ENCODE results near the gene SELE.
"Not testable (repeated sequence)": the region's sequence is repeated elsewhere in the genome, so short reads cannot be mapped to it uniquely, and the experiment has no call there.

Gene SELE

GRCh38 chr1:169683661-169684060 lies 50.2 kb downstream of the SELE start:
- no peak for DNase-seq (ENCODE audit: low read depth in 2 of 2, low spot score in 1 of 2)

DNA sequence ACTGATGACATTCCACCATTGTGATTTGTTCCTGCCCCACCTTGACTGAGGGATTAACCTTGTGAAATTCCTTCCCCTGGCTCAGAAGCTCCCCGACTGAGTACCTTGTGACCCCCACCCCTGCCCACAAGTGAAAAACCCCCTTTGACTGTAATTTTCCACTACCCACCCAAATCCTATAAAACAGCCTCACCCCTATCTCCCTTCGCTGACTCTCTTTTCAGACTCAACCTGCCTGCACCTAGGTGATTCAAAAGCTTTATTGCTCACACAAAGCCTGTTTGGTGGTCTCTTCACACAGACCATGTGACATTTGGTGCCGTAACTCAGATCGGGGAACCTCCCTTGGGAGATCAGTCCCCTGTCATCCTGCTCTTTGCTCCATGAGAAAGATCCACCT lies 50.7 kb downstream of the SELE start:
- not testable (repeated sequence) for DNase-seq (ENCODE audit: low read depth in 2 of 2, low spot score in 1 of 2)

DNA sequence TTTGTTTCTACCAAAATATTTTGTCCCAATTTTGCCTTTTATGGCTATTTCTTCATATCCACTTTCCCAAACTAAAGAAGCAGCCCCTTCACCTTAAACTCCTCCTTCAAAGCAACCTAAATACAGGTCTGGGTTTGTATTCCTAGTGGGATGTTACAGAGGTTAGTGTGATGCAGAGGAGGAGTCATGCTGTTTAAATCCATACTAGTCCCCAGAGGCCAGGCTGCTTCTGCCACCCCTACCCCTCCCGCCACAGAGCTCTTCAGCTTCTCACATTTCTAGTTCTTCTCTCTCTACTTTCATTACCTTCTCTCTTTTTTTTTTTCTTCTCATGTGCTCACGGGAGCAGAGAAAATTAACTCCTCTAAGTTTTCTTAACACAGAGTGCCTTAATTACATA lies 51.8 kb downstream of the SELE start:
- no peak for DNase-seq (ENCODE audit: low read depth in 2 of 2, low spot score in 1 of 2)

DNA sequence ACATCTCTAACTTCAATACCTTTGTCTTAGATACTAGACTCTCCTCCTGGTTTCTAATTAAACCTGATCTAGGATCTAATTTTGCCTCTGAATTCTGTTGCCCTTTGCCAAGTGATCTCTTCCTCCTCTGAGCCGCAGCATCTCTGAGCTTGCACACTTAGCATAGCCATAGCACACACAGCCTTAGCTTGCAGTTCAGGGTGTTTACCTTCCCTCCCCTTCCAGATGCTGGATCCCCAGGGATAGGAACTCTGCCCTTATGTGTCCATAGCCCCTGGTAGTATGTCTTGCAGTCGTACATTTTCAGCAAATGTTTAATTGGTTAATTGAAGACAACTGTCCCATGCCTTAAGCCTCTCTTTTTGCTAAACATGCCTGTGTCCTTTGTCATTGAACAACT lies 52.7 kb downstream of the SELE start:
- DNase-seq (ENCODE audit: low read depth in 2 of 2, low spot score in 1 of 2), result no peak

- DNase-seq (ENCODE audit: low read depth in 2 of 2, low spot score in 1 of 2), result no peak
Measured at GRCh38 chr1:169680377-169681019, 53.4 kb downstream of the SELE start.

DNA sequence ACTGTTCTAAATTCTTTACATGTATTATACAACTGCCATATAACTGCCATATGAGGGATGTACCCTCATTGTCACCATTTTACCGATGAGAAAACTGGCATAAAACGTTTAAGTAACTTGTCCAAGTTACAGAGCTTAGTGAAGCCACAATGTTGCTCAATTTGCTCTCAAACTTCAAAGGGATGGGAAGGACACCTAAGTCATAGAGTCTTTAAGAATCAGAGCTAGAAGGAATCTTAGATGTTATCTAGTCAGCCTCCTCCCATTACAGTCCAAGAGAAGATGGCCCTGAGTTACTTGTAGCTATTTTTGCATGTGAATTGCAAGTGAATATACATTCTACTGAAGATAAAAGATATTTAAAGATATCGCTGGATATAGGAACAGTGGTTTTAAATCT lies 54.2 kb downstream of the SELE start:
- DNase-seq (ENCODE audit: low read depth in 2 of 2, low spot score in 1 of 2), result no peak

DNA sequence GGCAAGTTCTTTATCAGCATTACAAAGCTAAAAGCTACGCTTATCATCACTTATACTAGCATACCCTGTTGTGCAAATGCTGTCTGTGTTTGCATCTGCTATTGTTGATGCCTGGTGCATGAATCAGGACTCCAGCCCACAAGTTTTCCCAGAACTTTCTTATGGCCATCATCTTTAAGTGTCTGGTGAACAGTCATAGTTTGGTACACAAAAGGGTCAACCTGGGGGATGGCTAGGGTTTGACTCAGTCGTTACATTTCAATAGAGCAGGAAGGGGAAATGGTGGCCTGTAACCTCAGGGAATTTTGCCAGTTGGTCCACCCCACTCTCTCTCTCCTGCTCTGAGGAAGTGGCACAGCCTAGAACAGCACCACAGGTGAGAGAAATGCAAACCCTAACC lies 57.9 kb downstream of the SELE start:
- DNase-seq (ENCODE audit: low read depth in 2 of 2, low spot score in 1 of 2), result no peak

All from stimulated activated CD8-positive, alpha-beta memory T cell treated with anti-CD3 and anti-CD28 coated beads, Interleukin-4, amount 100 ng/mL, for 1 hour (primary cell).